Ascending aorta (tissue), 2 donors: Measurements from ENCODE around the gene TPRA1. TPM values are rescaled to one million over a fixed set of nuclear protein-coding genes. Genes with fewer than 3 reads are reported as not detected.

Experiments used
- DNase-seq, 2 donors: peaks; one replicate each; pipeline ENCODE4 v3.0.0-alpha.2; 2019; ENCODE audit warnings: low spot score in 2 of 2
- H3K27ac ChIP-seq, 2 donors: fragments of 200-600 bp; sonication (generic); one replicate each; pipeline ENCODE4 v1.5.1; 2016 to 2017; ENCODE audit warnings: mild to moderate bottlenecking in 1 of 2
- H3K27me3 ChIP-seq: fragments of 200-600 bp; sonication (generic); one replicate; pipeline ENCODE4 v1.5.1; 2017
- H3K36me3 ChIP-seq, 2 donors: fragments of 200-600 bp; sonication (generic); one replicate each; pipeline ENCODE4 v1.5.1; 2016
- H3K4me1 ChIP-seq, 2 donors: fragments of 200-600 bp; sonication (generic); one replicate each; pipeline ENCODE4 v1.5.1; 2016 to 2017; ENCODE audit warnings: mild to moderate bottlenecking in 1 of 2
- H3K4me3 ChIP-seq, 2 donors: fragments of 200-600 bp; sonication (generic); one replicate each; pipeline ENCODE4 v1.5.1; 2016 to 2017; ENCODE audit warnings: mild to moderate bottlenecking in 1 of 2
- H3K9me3 ChIP-seq, 2 donors: fragments of 200-600 bp; sonication (generic); one replicate each; pipeline ENCODE4 v1.5.1; 2016
- CTCF ChIP-seq, 3 experiments: fragments of 200-600 bp in 2 of 3; fragments of 450-650 bp in 1 of 3; sonication (generic) in 2 of 3; IDR thresholded peaks; one replicate each; pipeline ENCODE4 v1.5.1; 2016 to 2019; ENCODE audit warnings: antibody characterized with exemption in 3 of 3, mild to moderate bottlenecking in 1 of 3, moderate library complexity in 1 of 3
- intact Hi-C: fragments of 100-400 bp; cut with DNase I; formaldehyde crosslinking; loops from one replicate; pipeline ENCODE4 v1.15.1; 2023
- total RNA-seq: library from RNA; depleted of rRNA; stranded (reverse); fragments of >200 nt; gene quantifications from one replicate; pipeline ENCODE4 v1.1.0, GENCODE V29; 2016

TPRA1 gene
- total RNA-seq, 1 donor from 2014 or later: 87.1 TPM

GRCh38 chr3:127546554-127546953 lies 44.0 kb downstream of the TPRA1 start:
- H3K27ac ChIP-seq: peak overlapping the region; percentile 69 to 83
- peak overlapping the region in 1 of 2 donors; percentile 69 for H3K4me3 ChIP-seq
- H3K4me1 ChIP-seq: peaks cover 0 to 19% of the 10 kb centered on the region in 2 donors
- H3K9me3 ChIP-seq: no peaks in the 10 kb centered on the region
- intact Hi-C loops: loop anchor here (10.0 kb wide), 1 partner anchor 562 kb away; the partner anchor contains the start of gene PLXNA1
- no peak for DNase-seq
- no peaks in the 10 kb centered on the region for H3K36me3 ChIP-seq
- no peaks in the 10 kb centered on the region for H3K27me3 ChIP-seq
- no peak for TF ChIP-seq CTCF (IDR thresholded peaks at IDR 0.05)

- Histone ChIP-seq H3K4me1 (peaks cover 0 to 19% of the 10 kb centered on the region in 2 donors), H3K27me3 (no peaks in the 10 kb centered on the region), H3K27ac (no peak overlapping the region), H3K4me3 (no peak overlapping the region), H3K9me3 (no peaks in the 10 kb centered on the region), H3K36me3 (no peaks in the 10 kb centered on the region)
- TF ChIP-seq CTCF (IDR thresholded peaks at IDR 0.05): no peak
- intact Hi-C loops: loop anchor here (2.0 to 10.0 kb wide), 4 partner anchors 561 to 1023 kb away; partner anchors contain the start of gene PLXNA1
- no peak for DNase-seq
Measured at GRCh38 chr3:127545711-127546457, 44.6 kb downstream of the TPRA1 start.

- intact Hi-C loops: loop anchor here (2.0 to 10.0 kb wide), 4 partner anchors 560 to 1022 kb away; partner anchors contain the start of gene PLXNA1
- no peak for DNase-seq
Measured at GRCh38 chr3:127545216-127545615, 45.3 kb downstream of the TPRA1 start.

GRCh38 chr3:127544803-127545201 lies 45.7 kb downstream of the TPRA1 start:
- DNase-seq: no peak
- H3K4me1 ChIP-seq: peaks cover 0 to 19% of the 10 kb centered on the region in 2 donors
- no peaks in the 10 kb centered on the region for H3K36me3 ChIP-seq
- no peaks in the 10 kb centered on the region for H3K27me3 ChIP-seq
- intact Hi-C loops: loop anchor here (2.0 to 10.0 kb wide), 4 partner anchors 560 to 1022 kb away; partner anchors contain the start of gene PLXNA1
- H3K4me3 ChIP-seq: no peak overlapping the region
- H3K9me3 ChIP-seq: no peaks in the 10 kb centered on the region
- TF ChIP-seq CTCF (IDR thresholded peaks at IDR 0.05): no peak
- H3K27ac ChIP-seq: no peak overlapping the region

More at GRCh38 chr3:127545216-127545615, 45.3 kb downstream of the TPRA1 start:
- no peaks in the 10 kb centered on the region for H3K27me3 ChIP-seq
- no peaks in the 10 kb centered on the region for H3K9me3 ChIP-seq
- H3K4me1 ChIP-seq: peaks cover 0 to 19% of the 10 kb centered on the region in 2 donors
- no peaks in the 10 kb centered on the region for H3K36me3 ChIP-seq
- no peak overlapping the region for H3K4me3 ChIP-seq
- H3K27ac ChIP-seq: no peak overlapping the region
- TF ChIP-seq CTCF (IDR thresholded peaks at IDR 0.05): no peak

- intact Hi-C loops: loop anchor here (2.0 to 10.0 kb wide), 4 partner anchors 559 to 1021 kb away; partner anchors contain the start of gene PLXNA1
- H3K4me3 ChIP-seq: no peak overlapping the region
- no peaks in the 10 kb centered on the region for H3K9me3 ChIP-seq
- peaks cover 0 to 19% of the 10 kb centered on the region in 2 donors for H3K4me1 ChIP-seq
- H3K27me3 ChIP-seq: no peaks in the 10 kb centered on the region
- peak; percentile 55 to 85 (median 67) for TF ChIP-seq CTCF (IDR thresholded peaks at IDR 0.05)
- no peaks in the 10 kb centered on the region for H3K36me3 ChIP-seq
- DNase-seq: peak in 1 of 2 donors; percentile 85
- no peak overlapping the region for H3K27ac ChIP-seq
Measured at GRCh38 chr3:127544192-127544802, 46.2 kb downstream of the TPRA1 start.
